HG02571 (cell line): Measurements from ENCODE around the gene NPAS3.

ENCODE experiments used
- ATAC-seq: cut with Tn5 transposase; IDR thresholded peaks from one replicate; pipeline ENCODE4 v1.9.1; 2021; ENCODE audit warnings: mild to moderate bottlenecking, moderate library complexity; ENCODE audit not compliant: unreplicated experiment

Gene NPAS3

DNA sequence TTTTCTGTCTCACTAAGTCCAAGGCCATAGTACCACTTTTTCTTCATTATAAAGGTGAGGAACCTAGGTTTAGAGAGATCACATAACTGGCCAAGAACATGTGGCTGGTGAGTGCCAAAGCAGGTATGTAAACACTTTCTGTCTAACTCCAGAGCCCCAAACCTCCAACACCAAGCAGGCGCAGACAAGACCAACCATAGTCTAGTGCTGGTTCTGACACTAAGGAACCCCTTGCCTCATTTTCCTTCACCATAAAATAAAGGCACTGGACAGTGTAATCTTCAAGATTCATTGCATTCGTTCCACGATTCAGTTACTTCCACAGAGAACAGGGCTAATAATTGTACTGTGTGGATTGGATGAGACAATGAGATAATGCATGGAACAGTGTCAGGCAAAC is 71.0 kb downstream of the NPAS3 start:
- no peak for ATAC-seq

DNA sequence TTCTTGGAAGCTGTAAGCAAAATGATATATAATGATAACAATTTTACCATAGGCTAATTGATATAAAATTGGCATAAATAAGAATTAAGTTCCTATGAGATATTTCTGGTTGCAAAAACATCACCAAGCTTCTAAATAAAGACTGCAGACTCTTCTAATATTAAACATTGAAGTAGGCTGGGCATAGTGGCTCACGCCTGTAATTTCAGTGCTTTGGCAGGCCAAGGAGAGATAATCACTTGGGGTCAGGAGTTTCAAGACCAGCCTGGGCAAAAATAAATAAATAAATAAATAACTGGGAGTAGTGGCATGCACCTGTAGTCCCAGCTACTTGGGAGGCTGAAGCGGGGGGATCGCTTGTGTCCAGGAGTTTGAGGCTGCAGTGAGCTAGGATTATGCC is 71.8 kb downstream of the NPAS3 start:
- no peak for ATAC-seq

DNA sequence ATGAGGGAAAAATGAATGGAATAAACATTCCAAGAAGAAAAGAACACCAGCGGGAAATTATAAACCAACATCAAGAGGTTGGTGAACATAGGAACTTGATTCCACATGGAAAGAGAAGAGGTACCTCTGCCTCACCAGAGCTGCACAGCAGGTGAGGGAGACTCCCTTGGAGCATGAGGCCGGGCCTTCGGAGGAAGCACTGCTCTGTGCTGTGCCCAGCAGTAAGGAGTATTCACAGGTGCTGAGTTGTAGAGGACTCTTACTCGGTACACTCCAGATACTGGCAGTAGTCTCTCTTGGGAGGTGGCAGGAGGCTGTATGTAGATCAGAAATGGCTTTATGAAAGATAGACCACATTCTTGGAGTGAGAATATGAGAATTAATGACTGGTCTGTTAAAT is 76.0 kb downstream of the NPAS3 start:
- no peak for ATAC-seq

DNA sequence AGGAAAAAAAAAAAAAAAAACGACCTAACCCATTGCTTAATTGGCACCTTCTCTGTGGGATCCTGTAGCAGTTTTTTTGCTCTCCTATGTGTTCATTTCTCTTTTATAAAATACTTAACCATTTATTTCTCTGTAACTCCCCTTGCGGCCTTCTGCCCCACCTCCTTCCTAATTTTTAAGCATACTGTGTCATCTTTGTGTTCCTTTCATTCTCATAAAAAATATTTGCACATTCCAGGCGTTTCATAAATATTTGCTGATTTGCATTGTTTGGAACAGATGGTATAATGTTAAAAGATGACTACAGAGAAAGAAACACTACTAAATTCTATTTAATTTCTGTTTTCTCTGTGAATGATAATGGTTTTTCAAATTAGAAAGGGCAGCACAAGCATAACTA is 77.9 kb downstream of the NPAS3 start:
- ATAC-seq: no peak

DNA sequence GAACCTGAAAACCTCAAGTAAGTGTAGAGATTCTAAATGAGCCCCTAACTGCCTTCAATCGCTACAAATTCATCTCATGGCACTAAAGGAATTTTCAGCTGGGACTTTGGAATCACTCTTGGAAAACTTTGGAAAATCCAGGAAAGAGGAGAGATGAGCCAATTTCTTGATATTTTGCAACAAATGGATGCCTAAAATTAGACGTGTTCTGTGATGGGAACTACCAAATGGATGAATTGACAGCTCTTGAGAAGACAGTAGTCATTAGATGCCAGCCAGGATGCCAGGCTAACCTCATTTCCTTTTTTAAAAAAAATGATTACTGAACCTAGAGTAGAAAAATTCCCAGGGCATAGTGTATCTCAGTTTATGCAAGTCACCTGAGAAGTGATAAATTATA is 78.3 kb downstream of the NPAS3 start:
- ATAC-seq: no peak

DNA sequence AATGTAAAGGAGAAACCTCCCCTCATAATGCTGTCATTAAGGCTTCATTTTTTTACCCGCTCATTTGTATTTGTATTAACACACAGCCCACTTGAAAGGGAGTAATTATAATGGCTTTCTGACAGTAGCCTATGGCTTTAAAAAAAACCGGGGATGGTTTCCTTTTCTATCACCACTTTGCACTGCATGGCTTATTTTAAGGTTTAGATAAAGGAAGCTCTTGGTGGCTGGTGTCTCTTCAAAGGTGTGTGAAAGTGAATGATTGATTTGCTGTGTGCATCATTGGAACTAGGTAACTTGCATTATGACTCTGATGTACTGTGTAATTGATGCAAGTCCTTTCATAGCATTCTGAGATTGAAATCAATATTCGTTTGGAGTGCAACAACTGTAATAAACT is 80.7 kb downstream of the NPAS3 start:
- ATAC-seq: no peak

DNA sequence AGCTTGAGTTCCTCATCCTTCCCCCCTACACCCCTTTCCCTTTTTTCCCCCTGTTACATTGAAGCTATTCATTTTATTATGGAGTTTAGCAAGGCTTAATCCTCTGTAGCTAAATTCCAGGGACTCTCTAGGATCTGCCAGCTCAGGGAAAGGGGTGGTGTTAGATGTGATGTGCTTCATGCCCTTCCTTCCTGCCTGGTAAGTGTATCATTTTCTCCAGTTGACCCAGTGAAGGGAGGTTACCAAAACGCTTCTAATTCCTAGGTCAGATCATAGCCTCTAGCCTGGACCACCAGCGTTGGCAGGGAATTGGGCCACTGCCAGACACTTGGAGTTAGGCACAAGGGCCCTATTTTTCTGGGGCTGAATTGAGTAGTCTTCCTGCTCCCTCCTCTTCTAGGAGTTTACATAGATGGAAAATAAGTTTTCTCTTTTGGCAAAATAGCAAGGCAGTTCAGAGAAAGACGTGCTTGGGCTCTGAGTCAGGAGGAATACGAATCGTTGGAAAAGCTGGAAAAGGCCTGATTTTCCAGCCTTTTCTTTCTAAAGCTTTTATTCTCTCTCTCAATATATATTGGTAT is 88.3 kb downstream of the NPAS3 start:
- ATAC-seq: no peak

DNA sequence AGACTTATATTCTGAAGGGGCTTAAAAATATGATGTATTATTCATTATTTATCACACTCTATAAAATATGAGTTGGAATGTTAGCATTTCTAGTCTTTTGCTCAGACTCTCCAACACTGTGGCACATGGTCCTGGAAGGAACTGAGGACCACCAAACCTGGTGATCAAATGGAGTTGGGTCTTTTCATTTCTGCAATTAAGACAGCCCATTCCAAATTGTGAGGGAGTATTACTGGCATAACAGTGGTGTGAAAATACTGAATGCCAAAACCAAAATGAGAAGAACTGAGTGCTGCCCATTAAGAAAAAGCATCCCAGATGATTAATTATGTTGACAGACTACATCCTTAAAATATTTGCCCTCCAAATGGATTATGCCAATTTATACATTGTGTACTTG is 90.8 kb downstream of the NPAS3 start:
- no peak for ATAC-seq

DNA sequence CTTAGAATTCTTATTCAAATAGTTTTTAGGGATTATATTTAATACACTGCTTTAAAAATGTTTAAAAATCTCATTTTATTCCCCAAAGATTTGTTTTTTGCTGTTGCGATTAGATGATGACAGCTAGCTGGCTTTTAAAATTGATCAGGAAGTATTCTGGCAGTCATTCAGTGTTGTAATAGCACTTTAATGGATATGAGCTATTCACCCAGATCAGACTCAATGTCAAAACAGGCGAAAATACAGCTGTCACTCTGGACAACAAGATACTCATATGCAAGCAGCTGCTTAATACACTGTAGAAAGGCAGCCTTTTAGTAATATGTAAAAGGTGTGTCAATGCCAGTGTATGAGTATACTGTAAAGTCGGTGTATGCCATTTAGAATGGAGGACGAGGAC is 91.7 kb downstream of the NPAS3 start:
- no peak for ATAC-seq

DNA sequence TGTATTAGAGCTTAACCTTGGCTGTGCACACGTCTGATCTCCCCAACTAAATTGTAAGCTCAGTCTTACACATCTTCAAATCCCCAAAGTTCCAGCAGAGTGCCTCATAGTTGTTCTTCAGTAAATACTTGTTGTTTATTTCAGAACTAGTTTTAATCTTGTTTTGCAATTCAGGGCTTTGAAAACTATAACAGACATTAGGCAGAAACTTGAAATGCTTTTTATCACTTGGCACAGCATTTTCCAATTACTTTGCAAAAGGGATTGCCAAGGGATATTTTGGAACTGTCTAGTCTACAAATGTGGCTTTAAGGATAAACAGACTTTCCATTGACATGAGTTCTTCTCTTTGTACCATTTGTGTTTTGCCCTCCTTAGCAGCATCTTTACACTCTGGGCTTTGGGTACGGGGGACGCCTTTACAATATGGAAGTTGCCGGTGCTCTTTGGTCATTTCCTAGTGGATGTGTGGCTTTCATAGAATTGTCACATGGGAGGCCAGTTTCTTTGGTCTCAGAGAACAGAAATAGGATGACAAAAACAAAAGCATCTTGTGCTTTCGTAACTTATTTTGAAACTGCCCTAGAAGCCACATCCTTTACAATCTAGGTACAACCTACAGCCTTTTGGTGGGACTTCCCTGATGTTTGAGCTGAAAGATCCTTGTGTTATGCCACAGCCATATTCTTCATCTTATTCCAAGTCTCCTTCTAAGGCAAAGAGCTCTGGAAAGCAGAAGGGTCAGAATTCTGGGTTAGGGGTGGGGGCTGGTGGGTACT is 96.9 kb downstream of the NPAS3 start:
- ATAC-seq: no peak

DNA sequence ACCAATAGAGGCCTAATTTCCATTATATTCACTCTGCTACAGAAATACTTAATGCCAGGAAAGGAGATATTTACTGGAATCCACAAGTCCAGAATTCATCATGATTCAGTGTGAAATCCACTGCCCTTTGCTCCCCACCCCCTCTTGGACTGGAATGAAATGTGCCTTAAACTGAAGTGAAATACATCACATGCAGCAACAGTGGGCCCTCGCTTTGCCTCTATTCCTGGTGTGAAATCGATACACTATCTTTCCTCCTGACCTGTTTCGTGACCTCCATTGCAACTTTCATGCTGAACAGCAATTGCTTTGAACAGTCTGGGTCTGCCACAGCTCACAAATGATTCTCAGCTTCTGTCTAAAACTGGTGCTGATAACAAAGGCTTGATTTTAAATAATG is 100.6 kb downstream of the NPAS3 start:
- ATAC-seq: no peak

DNA sequence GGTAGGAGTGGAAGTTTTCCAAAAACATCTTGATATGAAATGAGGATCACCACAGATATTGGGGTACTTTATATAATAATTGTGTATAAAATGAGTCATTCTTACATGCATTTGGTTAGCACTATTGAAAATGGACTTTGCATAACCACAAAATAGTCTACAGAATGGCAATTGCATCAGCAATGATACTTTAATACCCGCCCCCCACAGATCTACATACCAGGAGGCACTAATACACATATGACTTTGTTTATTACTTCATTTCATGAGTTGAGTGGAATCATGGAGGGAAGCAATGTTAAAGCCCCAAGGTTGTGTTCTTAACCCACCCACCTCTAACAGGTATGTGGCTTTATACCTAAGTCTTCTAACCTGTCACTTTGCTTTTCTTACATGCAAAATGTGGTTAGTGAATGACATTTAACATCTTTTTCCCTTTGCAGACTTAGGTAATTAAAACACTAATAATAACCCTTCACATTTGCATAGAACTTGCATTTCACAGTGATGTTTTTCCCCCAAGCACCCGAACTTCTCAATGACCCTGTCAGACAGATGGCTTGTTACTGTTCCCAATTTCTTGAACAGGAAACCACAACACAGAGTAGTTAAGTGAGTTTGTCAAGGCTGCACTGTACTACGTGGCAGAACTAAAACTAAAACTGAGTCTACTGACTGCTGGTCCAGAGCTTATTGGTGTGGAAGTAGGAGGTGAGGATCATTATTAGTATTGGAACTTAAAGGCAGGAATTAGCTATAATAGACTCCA is 101.9 kb downstream of the NPAS3 start:
- ATAC-seq: no peak

DNA sequence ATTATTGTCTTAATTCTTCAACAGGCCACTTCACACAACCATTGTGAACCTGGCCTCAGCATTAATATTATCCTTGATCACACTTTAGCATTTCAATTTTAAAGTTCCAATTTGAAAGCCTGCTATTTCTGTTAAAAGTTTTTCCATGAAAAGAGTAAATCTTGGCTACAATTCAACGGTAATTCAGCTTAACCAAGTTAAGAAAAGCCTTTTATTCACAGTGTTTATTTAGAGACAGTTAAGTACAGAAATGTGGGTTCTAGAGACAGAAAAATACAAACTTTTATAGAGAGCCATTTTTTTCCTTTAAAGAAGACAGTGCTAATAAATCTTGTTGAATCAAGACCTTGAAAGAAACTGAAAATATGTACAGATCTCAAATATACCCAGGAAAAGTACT is 103.9 kb downstream of the NPAS3 start:
- ATAC-seq: no peak

DNA sequence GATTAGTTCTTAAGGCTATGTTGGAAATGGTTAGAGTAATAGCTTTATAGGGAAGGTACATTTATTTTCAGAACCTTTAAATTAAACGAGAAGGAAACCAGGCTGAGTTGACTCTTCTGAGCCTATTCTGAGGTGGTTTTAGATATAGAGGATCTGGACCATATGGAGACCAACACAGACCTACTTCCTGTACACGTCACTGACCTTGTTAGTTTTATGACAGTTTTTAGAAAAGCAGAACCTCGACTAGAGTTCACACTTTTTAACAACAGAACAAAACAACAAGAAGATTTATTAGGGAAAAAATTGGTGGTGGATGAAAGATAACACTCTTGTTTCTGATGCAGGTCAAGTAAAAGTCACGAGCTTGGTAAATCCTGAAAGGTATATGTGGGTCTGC is 107.1 kb downstream of the NPAS3 start:
- ATAC-seq: no peak

DNA sequence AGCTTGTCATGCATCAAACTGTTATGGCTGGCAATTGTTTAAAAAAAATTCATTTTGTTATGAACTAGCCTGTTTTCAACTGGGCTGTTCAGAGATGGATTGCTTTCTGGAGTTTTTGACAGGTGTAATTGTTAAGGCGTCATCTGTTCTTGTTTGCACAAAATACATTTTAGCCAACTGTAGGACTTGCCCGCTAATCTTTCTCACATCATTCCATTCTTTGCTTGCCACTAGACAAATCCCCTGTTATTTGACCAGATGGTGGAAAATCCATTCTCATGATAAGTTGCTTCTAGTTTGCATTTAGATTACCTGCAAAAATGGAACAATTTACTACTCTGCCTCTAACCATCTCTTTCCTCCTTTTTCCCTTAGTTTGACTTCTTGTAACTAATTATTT is 114.3 kb downstream of the NPAS3 start:
- no peak for ATAC-seq

DNA sequence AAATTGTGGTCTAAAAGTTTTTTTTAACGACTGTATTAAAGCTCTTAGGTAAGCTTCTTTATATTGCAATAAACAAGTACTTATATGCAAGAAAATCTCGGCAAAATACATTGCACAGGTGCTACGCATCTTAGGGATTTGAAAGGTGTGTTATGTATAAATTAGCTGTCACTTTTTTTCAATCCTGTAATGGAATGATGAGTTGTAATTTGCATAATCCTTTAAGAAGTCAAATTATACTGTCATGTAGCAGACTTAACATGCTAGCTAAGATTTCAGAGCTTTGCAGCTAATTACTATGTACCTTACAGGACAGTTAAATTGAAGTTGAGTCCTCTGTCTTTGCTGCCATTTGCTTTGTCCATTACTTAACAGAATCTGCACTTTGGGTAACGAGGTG is 117.5 kb downstream of the NPAS3 start:
- no peak for ATAC-seq

DNA sequence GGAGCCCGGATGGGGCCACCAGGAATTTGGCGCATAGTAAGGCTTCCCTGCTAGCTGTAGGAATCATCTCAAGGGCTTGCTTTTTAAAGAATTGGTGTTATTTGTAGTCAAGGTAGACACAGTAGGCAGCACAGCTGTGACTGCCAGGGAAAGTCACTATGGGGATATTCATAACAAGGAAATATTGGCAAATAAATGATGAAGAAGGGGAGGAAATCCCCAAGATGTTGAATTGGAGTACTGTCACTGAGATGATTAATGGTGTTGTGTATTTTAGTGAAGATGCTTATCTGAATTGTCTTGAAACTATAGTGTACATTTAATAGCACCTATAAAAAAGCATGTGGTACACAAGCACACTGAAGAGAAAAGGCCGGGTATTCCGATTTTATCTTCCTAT is 118.9 kb downstream of the NPAS3 start:
- ATAC-seq: no peak

DNA sequence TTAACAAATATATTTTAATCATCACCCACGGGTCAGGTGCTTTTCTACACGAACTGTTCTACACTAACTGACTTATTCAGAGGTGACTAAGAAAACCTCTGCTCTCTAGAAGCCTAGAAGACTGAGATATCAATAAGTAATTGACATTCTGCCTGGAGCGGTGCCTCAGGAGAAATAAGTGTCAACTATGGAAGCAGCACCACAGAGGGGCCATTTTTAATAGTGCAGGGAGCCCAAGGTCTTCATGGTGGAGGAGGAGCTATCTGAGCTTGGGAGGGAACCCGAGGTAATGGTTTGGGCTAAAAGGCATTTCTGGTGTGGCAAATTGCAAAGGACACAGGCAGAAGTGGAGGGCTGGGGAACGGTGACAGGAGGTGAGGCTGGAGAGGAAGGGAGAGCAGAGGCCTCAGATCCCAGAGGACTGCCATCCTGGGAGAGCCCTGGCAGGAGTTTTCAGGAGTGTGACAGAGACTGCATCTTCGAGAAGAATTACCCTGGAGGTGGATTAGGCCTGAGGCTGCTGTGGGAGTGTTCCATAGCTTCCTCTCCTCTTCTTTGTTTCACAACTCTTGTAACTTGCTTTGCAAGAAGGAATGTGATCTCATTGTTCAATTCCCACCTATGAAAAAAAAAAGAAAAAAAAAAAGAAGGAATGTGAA is 123.1 kb downstream of the NPAS3 start:
- no peak for ATAC-seq

DNA sequence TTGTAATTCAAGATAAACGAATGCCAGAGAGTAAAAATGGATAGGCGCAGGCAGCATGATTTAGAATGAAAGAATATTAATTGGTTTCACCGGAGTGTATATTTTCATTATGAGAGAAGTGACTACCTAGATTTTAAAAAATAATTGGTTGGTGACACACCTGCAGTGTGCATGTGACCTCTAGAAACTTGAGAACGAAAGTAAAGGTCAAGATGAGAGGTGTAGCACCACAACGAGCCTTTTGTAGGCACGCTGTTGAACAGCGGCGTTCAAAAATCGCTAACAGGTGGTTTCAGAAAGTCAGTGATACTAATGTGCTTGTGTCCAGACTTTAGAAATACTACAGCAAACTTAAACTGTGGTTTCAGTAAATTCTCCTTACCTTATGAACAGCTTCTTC is 123.8 kb downstream of the NPAS3 start:
- ATAC-seq: no peak

DNA sequence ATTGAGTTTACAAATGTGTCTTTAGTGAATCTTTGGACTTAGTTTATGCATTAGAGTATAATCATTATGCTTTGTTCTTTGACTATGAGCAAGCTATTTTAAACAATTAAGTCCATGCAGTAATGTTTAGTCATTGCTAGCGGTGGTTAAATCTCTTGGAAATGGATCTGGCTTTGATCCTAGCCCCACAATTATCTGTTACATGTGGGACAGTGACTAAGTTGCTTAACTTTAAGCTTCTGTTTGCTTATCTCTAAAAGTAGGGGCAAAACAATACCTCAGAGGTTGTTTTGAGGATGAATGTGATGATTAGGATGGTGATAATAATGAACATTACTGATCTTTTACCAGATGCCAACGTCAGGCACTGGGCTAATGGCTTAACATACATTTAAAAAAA is 124.2 kb downstream of the NPAS3 start:
- no peak for ATAC-seq

DNA sequence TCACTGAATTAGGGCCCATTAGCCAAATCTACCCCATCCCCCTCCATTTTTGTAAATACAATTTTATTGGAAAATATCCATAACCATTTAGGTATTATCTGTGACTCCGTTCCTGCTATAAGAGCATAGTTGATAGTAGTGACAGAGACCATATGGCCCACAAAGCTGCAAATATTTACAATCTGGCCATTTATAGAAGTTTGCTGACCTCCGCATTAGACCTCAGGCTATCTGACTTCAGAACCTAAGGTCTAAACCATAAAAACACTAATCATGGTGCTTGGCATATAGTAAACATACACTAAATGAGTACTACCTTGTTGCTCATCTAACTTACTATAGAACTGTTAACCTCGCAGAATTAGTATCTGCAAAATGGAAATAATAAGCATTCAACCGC is 124.8 kb downstream of the NPAS3 start:
- ATAC-seq: no peak

DNA sequence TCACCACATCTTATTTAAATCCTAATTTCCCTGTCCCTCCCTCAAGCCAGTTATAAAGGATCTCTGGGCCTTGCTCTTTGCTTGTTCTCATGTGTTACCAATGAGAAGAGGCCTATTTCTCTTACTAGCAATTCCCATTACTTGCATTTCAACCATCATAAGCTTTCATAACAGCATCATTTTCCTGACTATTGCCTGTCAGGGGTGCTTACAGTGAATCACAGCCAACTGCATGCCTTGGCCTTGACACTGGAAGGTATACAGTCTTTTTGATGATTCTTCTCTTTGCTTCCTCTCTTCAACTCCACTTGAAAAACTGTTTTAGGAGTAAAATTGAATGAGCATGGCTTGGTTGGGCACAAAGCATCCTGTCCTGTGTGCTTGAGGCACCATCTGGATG is 127.0 kb downstream of the NPAS3 start:
- no peak for ATAC-seq
